Activated gamma-delta T cell treated with Interleukin-2 at 50 U/mL for 16 hours (primary cell): Measurements from ENCODE around the gene PSMG4.

Experiments
- DNase-seq: peaks from one replicate; pipeline ENCODE4 v3.0.0-alpha.2; 2020

Gene PSMG4

DNA sequence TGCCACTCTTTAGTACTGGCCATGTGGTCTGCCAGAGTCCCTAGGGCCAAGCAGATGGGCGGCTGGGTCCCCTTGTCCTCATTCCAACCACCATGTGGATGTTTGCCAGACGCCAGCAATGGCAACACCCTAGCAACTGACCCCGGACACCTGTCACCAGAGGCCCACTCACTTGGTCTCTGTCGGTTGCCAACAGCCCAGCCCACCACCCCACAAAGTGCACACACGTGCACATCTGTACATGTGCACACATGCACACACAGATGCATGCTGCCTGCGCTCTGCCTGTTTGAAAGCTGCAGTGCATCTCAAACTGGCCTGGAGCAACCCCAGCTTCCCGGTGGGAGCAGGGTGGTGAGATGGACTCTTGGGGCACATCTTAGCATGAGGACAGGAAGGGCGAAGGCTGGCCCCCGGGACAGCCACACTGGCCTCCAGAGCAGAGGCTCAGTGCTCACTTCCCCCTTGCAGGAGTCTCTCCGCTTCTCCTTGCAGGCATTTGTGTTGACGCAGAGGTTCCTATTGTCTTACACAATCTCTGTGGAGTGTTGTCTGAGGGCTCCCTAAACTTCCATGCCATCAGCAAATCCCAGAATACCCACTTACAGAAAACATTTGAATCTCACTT lies 54.0 kb downstream of the PSMG4 start:
- no peak for DNase-seq

DNA sequence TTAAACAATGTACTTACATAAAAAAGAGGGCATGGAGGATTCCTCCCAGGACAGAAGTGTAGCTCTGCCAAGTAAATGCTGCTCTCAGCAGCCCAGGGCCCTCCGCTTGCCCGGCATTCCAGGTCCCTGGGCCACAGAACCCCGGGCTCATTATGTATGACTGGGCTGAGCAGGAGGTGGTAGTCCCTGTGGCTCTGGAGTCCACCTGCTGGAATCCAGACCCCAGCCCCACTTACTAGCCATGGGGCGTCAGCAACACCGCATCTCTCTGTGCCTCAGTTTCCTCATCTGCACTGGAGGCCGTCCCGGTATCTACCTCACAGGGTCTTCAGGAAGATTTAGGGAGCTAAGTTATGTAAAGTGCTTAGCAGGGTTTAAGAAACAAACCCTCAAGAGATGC lies 55.4 kb downstream of the PSMG4 start:
- no peak for DNase-seq

DNA sequence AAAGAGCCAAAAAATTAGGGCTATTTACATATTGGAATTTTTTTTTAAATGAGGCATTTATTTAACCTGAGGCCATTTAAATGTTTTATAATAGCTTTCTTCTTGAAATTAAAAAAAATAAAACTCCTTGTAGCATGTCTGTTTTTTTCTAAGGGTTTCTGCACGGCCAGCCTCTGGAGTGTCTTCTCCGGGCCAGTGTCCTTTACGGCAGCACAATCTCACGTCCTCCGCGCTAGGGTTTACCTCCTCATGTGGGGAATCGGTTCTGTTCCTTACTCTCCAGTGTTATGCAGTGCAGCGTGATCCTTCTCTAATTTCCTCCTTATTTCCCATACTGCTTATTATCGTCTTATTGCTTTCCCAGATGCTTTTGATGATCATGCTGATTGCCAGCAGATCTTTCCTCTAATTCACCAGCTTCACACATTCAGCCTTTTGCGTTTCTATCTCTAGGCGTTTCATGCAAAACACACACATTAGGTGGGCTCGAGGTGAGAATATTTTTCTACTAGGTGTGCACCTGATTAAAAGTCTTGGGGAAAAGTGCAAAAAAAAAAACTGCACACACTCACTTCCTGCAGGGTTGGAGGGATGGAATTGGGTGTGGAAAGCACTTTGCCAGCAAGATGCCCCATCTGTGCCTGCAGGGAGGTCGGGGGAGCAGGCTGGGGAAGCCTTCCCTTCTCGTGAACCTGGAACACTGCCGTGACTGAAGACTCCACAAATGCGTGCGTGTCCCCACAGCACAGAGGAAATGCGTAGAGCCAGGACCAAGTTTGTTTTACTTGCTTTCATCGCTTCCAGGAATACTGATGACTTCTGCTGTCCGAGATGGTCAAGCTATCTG lies 56.1 kb downstream of the PSMG4 start:
- DNase-seq = no peak

DNA sequence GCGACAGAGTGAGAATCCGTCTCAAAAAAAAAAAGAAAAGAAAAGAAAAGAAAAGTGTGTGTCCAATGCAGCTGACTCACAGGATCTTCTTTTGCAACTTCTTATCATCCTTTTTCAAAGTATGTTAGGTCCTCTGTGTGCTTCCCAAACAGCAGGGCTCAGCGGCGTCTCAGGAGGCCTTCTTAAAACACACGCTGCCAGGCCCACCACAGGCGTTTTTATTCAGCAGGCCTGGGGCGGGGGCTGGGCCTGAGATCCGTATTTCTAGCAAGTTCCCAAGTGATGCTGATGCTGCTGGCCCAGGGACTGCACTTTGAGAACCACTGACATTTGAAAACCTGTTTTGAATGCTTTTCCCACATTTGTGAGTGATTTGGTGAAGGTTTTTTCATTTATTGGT lies 57.1 kb downstream of the PSMG4 start:
- DNase-seq = no peak

DNA sequence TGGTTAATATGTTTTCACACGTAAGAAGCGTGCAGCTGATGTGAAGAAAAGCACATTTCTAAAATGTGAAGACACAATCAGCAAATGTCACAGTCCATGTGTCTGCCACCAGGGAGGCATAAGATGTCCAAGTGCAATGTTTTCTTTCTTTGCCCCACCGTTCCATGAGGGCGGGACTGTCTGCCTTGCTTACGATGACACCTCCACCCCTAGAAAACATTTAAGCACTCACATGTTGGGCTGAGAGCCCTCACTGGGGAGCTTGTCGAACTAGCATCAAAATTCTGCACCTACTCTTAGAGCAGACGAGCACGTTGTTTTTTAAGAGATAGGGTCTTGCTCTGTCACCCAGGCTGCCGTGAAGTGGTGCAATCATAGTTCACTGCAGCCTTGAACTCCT lies 57.6 kb downstream of the PSMG4 start:
- no peak for DNase-seq

DNA sequence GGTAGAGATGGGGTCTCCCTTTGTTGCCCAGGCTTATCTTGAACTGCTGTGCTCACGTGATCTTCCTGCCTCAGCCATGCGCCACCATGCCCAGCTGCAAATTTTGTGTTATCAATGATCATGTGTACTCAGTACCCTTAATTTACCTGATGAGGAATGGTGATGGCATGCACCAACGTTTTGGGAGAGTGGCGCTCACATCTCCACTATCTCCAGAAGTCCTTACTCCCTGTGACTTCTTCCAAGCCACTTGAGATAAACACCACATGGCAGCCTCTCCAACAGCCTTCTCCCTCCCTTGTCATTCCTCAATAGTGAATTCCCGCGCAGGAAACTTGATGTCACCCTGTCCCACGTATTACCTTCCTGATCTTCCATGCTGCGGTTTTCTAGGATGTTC lies 58.1 kb downstream of the PSMG4 start:
- no peak for DNase-seq
